HEK293 (cell line): ENCODE data around the gene SPEG.
A peak's percentile ranks its signal among the peaks of the same experiment; 100 is the strongest.

ENCODE experiments used
- CTCF ChIA-PET: fragments of 350-600 bp; formaldehyde crosslinking; extraction: SDS; loops from one replicate; lab custom pipeline; 2021; ENCODE audit warnings: antibody characterized with exemption; lab: Yijun Ruan, JAX
- POLR2A ChIA-PET: fragments of 300-600 bp; formaldehyde crosslinking; extraction: SDS; loops from one replicate; lab custom pipeline; 2020; ENCODE audit warnings: antibody characterized with exemption, inconsistent platforms; lab: Yijun Ruan, JAX
- H3K27ac ChIP-seq: fragments of 200-500 bp; sonication (Bioruptor generic); 2 replicates; pipeline ENCODE4 v1.5.1; 2014; ENCODE audit warnings: low read depth, low read length, control low read depth, inconsistent platforms; ENCODE audit errors: extremely low read depth
- H3K36me3 ChIP-seq, 2 experiments: fragments of 200-500 bp in 1 of 2; sonication (Bioruptor generic) in 1 of 2; 1 replicate in 1 of 2; 2 replicates in 1 of 2; pipeline ENCODE4 v1.5.1; 2014 to 2017; ENCODE audit warnings: inconsistent platforms in 2 of 2, low read length in 2 of 2; ENCODE audit not compliant: control insufficient read depth in 2 of 2, insufficient read depth in 1 of 2
- H3K4me1 ChIP-seq: fragments of 200-500 bp; sonication (Bioruptor generic); 2 replicates; pipeline ENCODE4 v1.5.1; 2014; ENCODE audit warnings: mild to moderate bottlenecking, low read length, inconsistent platforms; ENCODE audit not compliant: control insufficient read depth, insufficient read depth
- H3K4me3 ChIP-seq: 2 replicates; pipeline ENCODE4 v1.5.1; 2011; ENCODE audit warnings: low read depth, mild to moderate bottlenecking, control low read depth, low read length, moderate library complexity
- H3K9me3 ChIP-seq: fragments of 200-500 bp; sonication (Bioruptor generic); 2 replicates; pipeline ENCODE4 v1.5.1; 2014; ENCODE audit warnings: low read depth, low read length, inconsistent platforms; ENCODE audit not compliant: control insufficient read depth, insufficient read depth
- HOXC10 ChIP-seq: sonication (generic); formaldehyde crosslinking; IDR thresholded peaks from 2 replicates; pipeline ENCODE4 v1.8.1; 2023; ENCODE audit warnings: mild to moderate bottlenecking, missing genetic modification reagents
- KLF8 ChIP-seq: fragments of 450-650 bp; formaldehyde crosslinking; IDR thresholded peaks from 2 replicates; pipeline ENCODE4 v1.5.1; 2016; ENCODE audit warnings: missing biosample characterization, missing genetic modification characterization
- MYNN ChIP-seq: fragments of 450-650 bp; formaldehyde crosslinking; IDR thresholded peaks from 2 replicates; pipeline ENCODE4 v1.5.1; 2016; ENCODE audit warnings: missing biosample characterization, missing genetic modification characterization, borderline replicate concordance
- SALL2 ChIP-seq: fragments of 450-650 bp; formaldehyde crosslinking; IDR thresholded peaks from 2 replicates; pipeline ENCODE4 v1.5.0; 2017; ENCODE audit warnings: missing biosample characterization, mild to moderate bottlenecking, missing genetic modification characterization, borderline replicate concordance
- ZNF404 ChIP-seq: fragments of 450-650 bp; formaldehyde crosslinking; IDR thresholded peaks from 2 replicates; pipeline ENCODE4 v1.5.1; 2017; ENCODE audit warnings: missing biosample characterization, missing genetic modification characterization
- ZNF530 ChIP-seq: fragments of 450-650 bp; formaldehyde crosslinking; IDR thresholded peaks from 2 replicates; pipeline ENCODE4 v1.5.1; 2016; ENCODE audit warnings: low read depth, missing biosample characterization, missing genetic modification characterization
- ZNF558 ChIP-seq: fragments of 450-650 bp; formaldehyde crosslinking; IDR thresholded peaks from 2 replicates; pipeline ENCODE4 v1.5.1; 2016; ENCODE audit warnings: missing biosample characterization, missing genetic modification characterization
- ZNF621 ChIP-seq: fragments of 450-650 bp; formaldehyde crosslinking; IDR thresholded peaks from 2 replicates; pipeline ENCODE4 v1.5.1; 2017; ENCODE audit warnings: missing biosample characterization, missing genetic modification characterization
- ZNF76 ChIP-seq: fragments of 450-650 bp; formaldehyde crosslinking; IDR thresholded peaks from 2 replicates; pipeline ENCODE4; 2016; ENCODE audit warnings: low read depth, missing biosample characterization, missing genetic modification characterization, borderline replicate concordance
- ZNF785 ChIP-seq: fragments of 450-650 bp; formaldehyde crosslinking; IDR thresholded peaks from 2 replicates; pipeline ENCODE4 v1.5.1; 2016; ENCODE audit warnings: missing biosample characterization, missing genetic modification characterization
- ZNF843 ChIP-seq: fragments of 450-650 bp; formaldehyde crosslinking; IDR thresholded peaks from 2 replicates; pipeline ENCODE4 v1.5.1; 2016; ENCODE audit warnings: missing biosample characterization, missing genetic modification characterization
- ZSCAN23 ChIP-seq: fragments of 450-650 bp; formaldehyde crosslinking; IDR thresholded peaks from 2 replicates; pipeline ENCODE4 v1.5.1; 2016; ENCODE audit warnings: missing biosample characterization, missing genetic modification characterization
- ZXDB ChIP-seq: fragments of 450-650 bp; formaldehyde crosslinking; IDR thresholded peaks from 2 replicates; pipeline ENCODE4 v1.5.1; 2016; ENCODE audit warnings: missing biosample characterization, missing genetic modification characterization
- TF ChIP-seq, protein P1 (sequence below): fragments of 450-650 bp; formaldehyde crosslinking; IDR thresholded peaks from 2 replicates; pipeline ENCODE4 v1.5.1; 2016; ENCODE audit warnings: missing biosample characterization, missing genetic modification characterization, borderline replicate concordance
- TF ChIP-seq, protein P2 (sequence below): fragments of 450-650 bp; formaldehyde crosslinking; IDR thresholded peaks from 2 replicates; pipeline ENCODE4 v1.5.1; 2016; ENCODE audit warnings: missing biosample characterization, missing genetic modification characterization
- TF ChIP-seq, protein P3 (sequence below): fragments of 450-650 bp; formaldehyde crosslinking; IDR thresholded peaks from 2 replicates; pipeline ENCODE4 v1.5.1; 2016; ENCODE audit warnings: missing biosample characterization, missing genetic modification characterization
- TF ChIP-seq, protein P4 (sequence below): IDR thresholded peaks from 2 replicates; pipeline ENCODE4 v1.6.1; 2011; ENCODE audit warnings: mild to moderate bottlenecking, low read depth, low read length, borderline replicate concordance
- TF ChIP-seq, protein P5 (sequence below): fragments of 450-650 bp; formaldehyde crosslinking; IDR thresholded peaks from 2 replicates; pipeline ENCODE4 v1.5.1; 2016; ENCODE audit warnings: missing biosample characterization, missing genetic modification characterization

The SPEG gene

DNA sequence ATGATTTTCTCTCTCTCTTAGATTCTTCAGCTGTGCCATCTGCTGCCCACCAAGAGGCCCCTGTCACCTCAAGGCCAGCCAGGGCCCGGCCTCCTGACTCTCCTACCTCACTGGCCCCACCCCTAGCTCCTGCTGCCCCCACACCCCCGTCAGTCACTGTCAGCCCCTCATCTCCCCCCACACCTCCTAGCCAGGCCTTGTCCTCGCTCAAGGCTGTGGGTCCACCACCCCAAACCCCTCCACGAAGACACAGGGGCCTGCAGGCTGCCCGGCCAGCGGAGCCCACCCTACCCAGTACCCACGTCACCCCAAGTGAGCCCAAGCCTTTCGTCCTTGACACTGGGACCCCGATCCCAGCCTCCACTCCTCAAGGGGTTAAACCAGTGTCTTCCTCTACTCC lies 54.7 kb downstream of the SPEG start (continued):
- TF ChIP-seq, protein P1, sequence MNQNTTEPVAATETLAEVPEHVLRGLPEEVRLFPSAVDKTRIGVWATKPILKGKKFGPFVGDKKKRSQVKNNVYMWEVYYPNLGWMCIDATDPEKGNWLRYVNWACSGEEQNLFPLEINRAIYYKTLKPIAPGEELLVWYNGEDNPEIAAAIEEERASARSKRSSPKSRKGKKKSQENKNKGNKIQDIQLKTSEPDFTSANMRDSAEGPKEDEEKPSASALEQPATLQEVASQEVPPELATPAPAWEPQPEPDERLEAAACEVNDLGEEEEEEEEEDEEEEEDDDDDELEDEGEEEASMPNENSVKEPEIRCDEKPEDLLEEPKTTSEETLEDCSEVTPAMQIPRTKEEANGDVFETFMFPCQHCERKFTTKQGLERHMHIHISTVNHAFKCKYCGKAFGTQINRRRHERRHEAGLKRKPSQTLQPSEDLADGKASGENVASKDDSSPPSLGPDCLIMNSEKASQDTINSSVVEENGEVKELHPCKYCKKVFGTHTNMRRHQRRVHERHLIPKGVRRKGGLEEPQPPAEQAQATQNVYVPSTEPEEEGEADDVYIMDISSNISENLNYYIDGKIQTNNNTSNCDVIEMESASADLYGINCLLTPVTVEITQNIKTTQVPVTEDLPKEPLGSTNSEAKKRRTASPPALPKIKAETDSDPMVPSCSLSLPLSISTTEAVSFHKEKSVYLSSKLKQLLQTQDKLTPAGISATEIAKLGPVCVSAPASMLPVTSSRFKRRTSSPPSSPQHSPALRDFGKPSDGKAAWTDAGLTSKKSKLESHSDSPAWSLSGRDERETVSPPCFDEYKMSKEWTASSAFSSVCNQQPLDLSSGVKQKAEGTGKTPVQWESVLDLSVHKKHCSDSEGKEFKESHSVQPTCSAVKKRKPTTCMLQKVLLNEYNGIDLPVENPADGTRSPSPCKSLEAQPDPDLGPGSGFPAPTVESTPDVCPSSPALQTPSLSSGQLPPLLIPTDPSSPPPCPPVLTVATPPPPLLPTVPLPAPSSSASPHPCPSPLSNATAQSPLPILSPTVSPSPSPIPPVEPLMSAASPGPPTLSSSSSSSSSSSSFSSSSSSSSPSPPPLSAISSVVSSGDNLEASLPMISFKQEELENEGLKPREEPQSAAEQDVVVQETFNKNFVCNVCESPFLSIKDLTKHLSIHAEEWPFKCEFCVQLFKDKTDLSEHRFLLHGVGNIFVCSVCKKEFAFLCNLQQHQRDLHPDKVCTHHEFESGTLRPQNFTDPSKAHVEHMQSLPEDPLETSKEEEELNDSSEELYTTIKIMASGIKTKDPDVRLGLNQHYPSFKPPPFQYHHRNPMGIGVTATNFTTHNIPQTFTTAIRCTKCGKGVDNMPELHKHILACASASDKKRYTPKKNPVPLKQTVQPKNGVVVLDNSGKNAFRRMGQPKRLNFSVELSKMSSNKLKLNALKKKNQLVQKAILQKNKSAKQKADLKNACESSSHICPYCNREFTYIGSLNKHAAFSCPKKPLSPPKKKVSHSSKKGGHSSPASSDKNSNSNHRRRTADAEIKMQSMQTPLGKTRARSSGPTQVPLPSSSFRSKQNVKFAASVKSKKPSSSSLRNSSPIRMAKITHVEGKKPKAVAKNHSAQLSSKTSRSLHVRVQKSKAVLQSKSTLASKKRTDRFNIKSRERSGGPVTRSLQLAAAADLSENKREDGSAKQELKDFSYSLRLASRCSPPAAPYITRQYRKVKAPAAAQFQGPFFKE (tag by site-specific recombination), result no peak
- no peak for TF ChIP-seq ZNF76
- no peak for TF ChIP-seq ZXDB
- no peak for TF ChIP-seq ZNF843 (tag by site-specific recombination)
- TF ChIP-seq, protein P2, sequence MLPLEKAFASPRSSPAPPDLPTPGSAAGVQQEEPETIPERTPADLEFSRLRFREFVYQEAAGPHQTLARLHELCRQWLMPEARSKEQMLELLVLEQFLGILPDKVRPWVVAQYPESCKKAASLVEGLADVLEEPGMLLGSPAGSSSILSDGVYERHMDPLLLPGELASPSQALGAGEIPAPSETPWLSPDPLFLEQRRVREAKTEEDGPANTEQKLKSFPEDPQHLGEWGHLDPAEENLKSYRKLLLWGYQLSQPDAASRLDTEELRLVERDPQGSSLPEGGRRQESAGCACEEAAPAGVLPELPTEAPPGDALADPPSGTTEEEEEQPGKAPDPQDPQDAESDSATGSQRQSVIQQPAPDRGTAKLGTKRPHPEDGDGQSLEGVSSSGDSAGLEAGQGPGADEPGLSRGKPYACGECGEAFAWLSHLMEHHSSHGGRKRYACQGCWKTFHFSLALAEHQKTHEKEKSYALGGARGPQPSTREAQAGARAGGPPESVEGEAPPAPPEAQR, result no peak
- TF ChIP-seq, protein P3, sequence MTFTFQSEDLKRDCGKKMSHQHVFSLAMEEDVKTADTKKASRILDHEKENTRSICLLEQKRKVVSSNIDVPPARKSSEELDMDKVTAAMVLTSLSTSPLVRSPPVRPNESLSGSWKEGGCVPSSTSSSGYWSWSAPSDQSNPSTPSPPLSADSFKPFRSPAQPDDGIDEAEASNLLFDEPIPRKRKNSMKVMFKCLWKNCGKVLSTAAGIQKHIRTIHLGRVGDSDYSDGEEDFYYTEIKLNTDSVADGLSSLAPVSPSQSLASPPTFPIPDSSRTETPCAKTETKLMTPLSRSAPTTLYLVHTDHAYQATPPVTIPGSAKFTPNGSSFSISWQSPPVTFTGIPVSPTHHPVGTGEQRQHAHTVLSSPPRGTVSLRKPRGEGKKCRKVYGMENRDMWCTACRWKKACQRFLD (tag by site-specific recombination), result no peak
- no peak for TF ChIP-seq ZNF558 (tag by site-specific recombination)
- no peak for TF ChIP-seq ZNF404 (tag by site-specific recombination)
- TF ChIP-seq ZSCAN23 (tag by site-specific recombination), result no peak
- no peak for TF ChIP-seq ZNF530 (tag by site-specific recombination)
- no peak for TF ChIP-seq KLF8
- TF ChIP-seq, protein P4, sequence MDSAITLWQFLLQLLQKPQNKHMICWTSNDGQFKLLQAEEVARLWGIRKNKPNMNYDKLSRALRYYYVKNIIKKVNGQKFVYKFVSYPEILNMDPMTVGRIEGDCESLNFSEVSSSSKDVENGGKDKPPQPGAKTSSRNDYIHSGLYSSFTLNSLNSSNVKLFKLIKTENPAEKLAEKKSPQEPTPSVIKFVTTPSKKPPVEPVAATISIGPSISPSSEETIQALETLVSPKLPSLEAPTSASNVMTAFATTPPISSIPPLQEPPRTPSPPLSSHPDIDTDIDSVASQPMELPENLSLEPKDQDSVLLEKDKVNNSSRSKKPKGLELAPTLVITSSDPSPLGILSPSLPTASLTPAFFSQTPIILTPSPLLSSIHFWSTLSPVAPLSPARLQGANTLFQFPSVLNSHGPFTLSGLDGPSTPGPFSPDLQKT, result no peak
- no peak for TF ChIP-seq HOXC10 (CRISPR knock-in tag)

DNA sequence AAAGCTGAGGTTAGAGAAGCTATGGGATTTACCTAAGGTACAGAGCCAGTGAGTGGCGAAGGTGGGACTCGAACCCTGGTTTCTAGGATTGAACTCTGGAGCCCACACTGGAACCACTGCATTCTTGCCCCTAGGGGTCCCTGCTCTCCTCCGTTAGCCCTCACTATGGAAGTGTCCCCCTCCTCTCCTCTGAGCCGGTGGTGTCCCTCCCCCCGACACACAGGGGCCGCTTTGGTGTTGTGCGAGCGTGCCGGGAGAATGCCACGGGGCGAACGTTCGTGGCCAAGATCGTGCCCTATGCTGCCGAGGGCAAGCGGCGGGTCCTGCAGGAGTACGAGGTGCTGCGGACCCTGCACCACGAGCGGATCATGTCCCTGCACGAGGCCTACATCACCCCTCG lies 55.5 kb downstream of the SPEG start:
- CTCF ChIA-PET, result interaction anchor here (0.6 to 11.4 kb wide), 4 partner anchors 20 to 1739 kb away, joined by 3 to 252 read pairs (median 6); no protein-coding TSS in a partner anchor
- no peaks in the 10 kb centered on the region for H3K9me3 ChIP-seq
- POLR2A ChIA-PET, result no interaction called here

More for the DNA sequence above, 55.5 kb downstream of the SPEG start:
- TF ChIP-seq MYNN (tag by site-specific recombination) (no peak), SALL2 (tag by site-specific recombination) (no peak), ZNF785 (no peak), ZNF621 (no peak), ZNF404 (tag by site-specific recombination) (no peak)
- TF ChIP-seq, protein P5, sequence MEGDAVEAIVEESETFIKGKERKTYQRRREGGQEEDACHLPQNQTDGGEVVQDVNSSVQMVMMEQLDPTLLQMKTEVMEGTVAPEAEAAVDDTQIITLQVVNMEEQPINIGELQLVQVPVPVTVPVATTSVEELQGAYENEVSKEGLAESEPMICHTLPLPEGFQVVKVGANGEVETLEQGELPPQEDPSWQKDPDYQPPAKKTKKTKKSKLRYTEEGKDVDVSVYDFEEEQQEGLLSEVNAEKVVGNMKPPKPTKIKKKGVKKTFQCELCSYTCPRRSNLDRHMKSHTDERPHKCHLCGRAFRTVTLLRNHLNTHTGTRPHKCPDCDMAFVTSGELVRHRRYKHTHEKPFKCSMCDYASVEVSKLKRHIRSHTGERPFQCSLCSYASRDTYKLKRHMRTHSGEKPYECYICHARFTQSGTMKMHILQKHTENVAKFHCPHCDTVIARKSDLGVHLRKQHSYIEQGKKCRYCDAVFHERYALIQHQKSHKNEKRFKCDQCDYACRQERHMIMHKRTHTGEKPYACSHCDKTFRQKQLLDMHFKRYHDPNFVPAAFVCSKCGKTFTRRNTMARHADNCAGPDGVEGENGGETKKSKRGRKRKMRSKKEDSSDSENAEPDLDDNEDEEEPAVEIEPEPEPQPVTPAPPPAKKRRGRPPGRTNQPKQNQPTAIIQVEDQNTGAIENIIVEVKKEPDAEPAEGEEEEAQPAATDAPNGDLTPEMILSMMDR (tag by site-specific recombination), result peak; percentile 24; the same call in 1 of the 2 replicates
- H3K27ac ChIP-seq, result no peak overlapping the region
- H3K4me3 ChIP-seq, result no peak overlapping the region
- H3K4me1 ChIP-seq, result no peaks in the 10 kb centered on the region
- H3K36me3 ChIP-seq, result no peaks in the 10 kb centered on the region
